Measurements from ENCODE around the gene PPT1. TPM values are rescaled to one million over a fixed set of nuclear protein-coding genes. Genes with fewer than 3 reads are reported as not detected.

The PPT1 gene
- total and polyA plus RNA-seq, 2 of the 4 experiments (the other 2 are of a cell fraction) = 22.7 to 55.4 TPM

DNA sequence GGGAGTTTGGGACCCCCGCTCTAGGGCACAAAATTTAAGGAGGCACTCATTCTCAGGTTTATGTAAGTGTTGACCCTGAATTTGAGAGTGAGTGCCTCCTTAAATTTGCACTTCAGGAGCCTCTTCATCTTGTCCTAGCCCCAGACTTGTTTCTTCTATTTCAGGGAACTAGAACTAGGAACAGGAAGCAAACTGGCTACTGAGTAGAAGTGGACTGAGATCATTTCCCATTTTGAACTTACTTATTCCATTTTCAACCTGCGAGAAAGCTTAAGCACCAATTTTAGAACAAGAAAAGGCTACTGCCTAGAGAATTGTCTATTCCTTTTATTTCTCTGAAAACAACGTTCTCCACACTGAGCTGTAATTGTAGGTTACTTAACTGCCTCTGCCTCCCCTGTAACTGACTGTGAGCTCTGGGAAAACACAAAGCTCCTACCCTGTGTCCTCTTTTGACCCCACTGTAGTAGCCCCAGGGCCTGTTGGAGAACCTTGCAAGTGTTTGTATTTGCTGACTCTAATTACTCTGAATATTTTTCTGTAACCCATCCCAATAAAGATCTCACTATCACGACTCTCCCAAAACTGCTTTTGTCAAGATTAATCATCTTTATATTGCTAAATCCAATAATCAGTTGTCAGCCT lies 2.5 kb downstream of the PPT1 start:
- H2BK15ac ChIP-seq (ENCODE audit: low read depth, low read length) = no peak overlapping the region
- no peak overlapping the region for H4K5ac ChIP-seq (ENCODE audit: low read depth, low read length)
- CTCF ChIA-PET = no interaction called here
- no peak overlapping the region for H2BK120ac ChIP-seq (ENCODE audit: low read depth, low read length)
- no peak overlapping the region for H3K4me2 ChIP-seq (ENCODE audit: low read depth, low read length)
- H3K27me3 ChIP-seq (ENCODE audit: control insufficient read depth, insufficient read depth, low read length) = no peaks in the 10 kb centered on the region
- in situ Hi-C loops (cut with MboI; ENCODE audit: low sequenced_read_pairs) = no loop called here
- no peak overlapping the region for H3K4me3 ChIP-seq (ENCODE audit: insufficient read depth, low read depth, low read length)
- H4K20me1 ChIP-seq (ENCODE audit: insufficient read depth, low read length) = peaks cover 5% of the 10 kb centered on the region; the same call in 1 of the 2 replicates
- H3K27ac ChIP-seq (ENCODE audit: insufficient read depth, low read length) = no peak overlapping the region
- H3K56ac ChIP-seq (ENCODE audit: extremely low read depth, insufficient read depth, low read length) = no peak overlapping the region
- H2BK20ac ChIP-seq (ENCODE audit: low read depth, low read length) = no peak overlapping the region
- peaks cover 27 to 38% of the 10 kb centered on the region in 2 experiments for H3K79me1 ChIP-seq (ENCODE audit: low read depth in 1 of 2, low read length in 2 of 2)
- dilution Hi-C loops (cut with HindIII; ENCODE audit: low sequenced_read_pairs, unreplicated experiment) = no loop called here
- H3K4me1 ChIP-seq (ENCODE audit: control insufficient read depth, insufficient read depth, low read length) = peaks cover 5% of the 10 kb centered on the region; the same call in 1 of the 2 replicates
- H2AK5ac ChIP-seq (ENCODE audit: low read depth, low read length) = no peak overlapping the region
- POLR2A ChIA-PET (ENCODE audit: unreplicated experiment) = no interaction called here
- H3K23ac ChIP-seq (ENCODE audit: low read depth, low read length) = no peak overlapping the region
- no peak for DNase-seq
- intact Hi-C loops (cut with micrococcal nuclease) = loop anchor here (5.0 kb wide), 1 partner anchor 48 kb away; no protein-coding TSS in a partner anchor
- no peak overlapping the region for H4K8ac ChIP-seq (ENCODE audit: low read depth in 2 of 2, low read length in 2 of 2)
- no peak overlapping the region for H3K4ac ChIP-seq (ENCODE audit: low read depth, low read length)
- H3K14ac ChIP-seq (replicated peaks; ENCODE audit: low read depth, low read length) = no peak overlapping the region
- TF ChIP-seq, protein P1, sequence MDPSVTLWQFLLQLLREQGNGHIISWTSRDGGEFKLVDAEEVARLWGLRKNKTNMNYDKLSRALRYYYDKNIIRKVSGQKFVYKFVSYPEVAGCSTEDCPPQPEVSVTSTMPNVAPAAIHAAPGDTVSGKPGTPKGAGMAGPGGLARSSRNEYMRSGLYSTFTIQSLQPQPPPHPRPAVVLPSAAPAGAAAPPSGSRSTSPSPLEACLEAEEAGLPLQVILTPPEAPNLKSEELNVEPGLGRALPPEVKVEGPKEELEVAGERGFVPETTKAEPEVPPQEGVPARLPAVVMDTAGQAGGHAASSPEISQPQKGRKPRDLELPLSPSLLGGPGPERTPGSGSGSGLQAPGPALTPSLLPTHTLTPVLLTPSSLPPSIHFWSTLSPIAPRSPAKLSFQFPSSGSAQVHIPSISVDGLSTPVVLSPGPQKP (IDR thresholded peaks at IDR 0.05; ENCODE audit: borderline replicate concordance, low read depth, low read length) = no peak
- no peak for TF ChIP-seq CEBPB (IDR thresholded peaks at IDR 0.05; ENCODE audit: low read depth, low read length)
- TF ChIP-seq SMC3 (IDR thresholded peaks at IDR 0.05; ENCODE audit: low read depth, low read length) = no peak
- no peak for TF ChIP-seq MXI1 (IDR thresholded peaks at IDR 0.05; ENCODE audit: borderline replicate concordance, low read depth, low read length)
- TF ChIP-seq NFE2L2 (IDR thresholded peaks at IDR 0.05; ENCODE audit: low read depth, low read length) = no peak
- no peak for TF ChIP-seq MAFK (IDR thresholded peaks at IDR 0.05; ENCODE audit: low read depth, low read length)
- no peak for TF ChIP-seq BHLHE40 (IDR thresholded peaks at IDR 0.05; ENCODE audit: low read depth, low read length)
- TF ChIP-seq, protein P2, sequence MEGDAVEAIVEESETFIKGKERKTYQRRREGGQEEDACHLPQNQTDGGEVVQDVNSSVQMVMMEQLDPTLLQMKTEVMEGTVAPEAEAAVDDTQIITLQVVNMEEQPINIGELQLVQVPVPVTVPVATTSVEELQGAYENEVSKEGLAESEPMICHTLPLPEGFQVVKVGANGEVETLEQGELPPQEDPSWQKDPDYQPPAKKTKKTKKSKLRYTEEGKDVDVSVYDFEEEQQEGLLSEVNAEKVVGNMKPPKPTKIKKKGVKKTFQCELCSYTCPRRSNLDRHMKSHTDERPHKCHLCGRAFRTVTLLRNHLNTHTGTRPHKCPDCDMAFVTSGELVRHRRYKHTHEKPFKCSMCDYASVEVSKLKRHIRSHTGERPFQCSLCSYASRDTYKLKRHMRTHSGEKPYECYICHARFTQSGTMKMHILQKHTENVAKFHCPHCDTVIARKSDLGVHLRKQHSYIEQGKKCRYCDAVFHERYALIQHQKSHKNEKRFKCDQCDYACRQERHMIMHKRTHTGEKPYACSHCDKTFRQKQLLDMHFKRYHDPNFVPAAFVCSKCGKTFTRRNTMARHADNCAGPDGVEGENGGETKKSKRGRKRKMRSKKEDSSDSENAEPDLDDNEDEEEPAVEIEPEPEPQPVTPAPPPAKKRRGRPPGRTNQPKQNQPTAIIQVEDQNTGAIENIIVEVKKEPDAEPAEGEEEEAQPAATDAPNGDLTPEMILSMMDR (conservative IDR thresholded peaks at IDR 0.05; ENCODE audit: low read depth, low read length) = no peak
- TF ChIP-seq RCOR1 (IDR thresholded peaks at IDR 0.05; ENCODE audit: insufficient replicate concordance, low read length) = no peak
- no TSS peak for BruUV-seq (replicated peaks)
- H2BK5ac ChIP-seq (ENCODE audit: low read depth, low read length, poor library complexity, severe bottlenecking) = no peak overlapping the region
- peaks cover 14% of the 10 kb centered on the region for H3K9me1 ChIP-seq (ENCODE audit: insufficient read depth, low read length)
- H3K9ac ChIP-seq (ENCODE audit: low read depth, low read length) = no peak overlapping the region
- no peak overlapping the region for H2AFZ ChIP-seq (replicated peaks; ENCODE audit: low read length, poor library complexity)
- 100% methylated on average over 1 of the region's 4 CpGs; no CpG with 5 or more reads in 1 of the 2 experiments for WGBS, 2 experiments (ENCODE audit: extremely low coverage in 2 of 2, insufficient read length in 1 of 2)
- H2AK9ac ChIP-seq (replicated peaks; ENCODE audit: low read depth, low read length, poor library complexity) = no peak overlapping the region
- ATAC-seq (ENCODE audit: low read depth) = no peak
- peaks cover 7% of the 10 kb centered on the region for H3K36me3 ChIP-seq (ENCODE audit: control insufficient read depth, insufficient read depth, low read length)
- H3K9me3 ChIP-seq (ENCODE audit: control insufficient read depth, insufficient read depth, low read length) = no peaks in the 10 kb centered on the region
- no peak overlapping the region for H4K91ac ChIP-seq (ENCODE audit: insufficient read depth, low read depth, low read length)
- H3K18ac ChIP-seq (ENCODE audit: low read depth, low read length) = no peak overlapping the region
